HL-60 (cell line): ENCODE measurements around the gene MDM2.

Source experiments
- DNase-seq, 2 experiments: peaks; one replicate each; pipeline ENCODE4 v3.0.0-alpha.2; 2010 to 2020; ENCODE audit warnings: low read depth in 1 of 2, low spot score in 1 of 2
- H3K27ac ChIP-seq: fragments of 250-450 bp; sonication (Bioruptor Pico); replicated peaks from 2 replicates; pipeline ENCODE4 v1.5.1; 2020; ENCODE audit warnings: mild to moderate bottlenecking, moderate library complexity
- H3K27me3 ChIP-seq: fragments of 250-450 bp; sonication (Bioruptor Pico); 2 replicates; pipeline ENCODE4 v1.5.1; 2021; ENCODE audit warnings: mild to moderate bottlenecking, moderate library complexity; ENCODE audit not compliant: insufficient read depth, poor library complexity, severe bottlenecking
- H3K4me3 ChIP-seq: replicated peaks from 2 replicates; pipeline ENCODE4 v1.5.1; 2011; ENCODE audit warnings: mild to moderate bottlenecking, control low read depth, low read length; ENCODE audit not compliant: insufficient read depth
- CTCF ChIP-seq: IDR thresholded peaks from one replicate; pipeline ENCODE4 v1.5.1; 2011; ENCODE audit warnings: low read length, control low read depth, inconsistent platforms; ENCODE audit not compliant: insufficient read depth
- GABPA ChIP-seq: IDR thresholded peaks from 2 replicates; pipeline ENCODE4 v1.6.1; 2012; ENCODE audit warnings: low read depth
- POLR2AphosphoS5 ChIP-seq: IDR thresholded peaks from 2 replicates; pipeline ENCODE4 v1.6.1; 2012; ENCODE audit warnings: low read depth
- SPI1 ChIP-seq: IDR thresholded peaks from 2 replicates; pipeline ENCODE4 v1.6.1; 2012; ENCODE audit warnings: low read depth, mild to moderate bottlenecking, borderline replicate concordance
- TF ChIP-seq, protein P1 (sequence below): IDR thresholded peaks from 2 replicates; pipeline ENCODE4 v1.6.1; 2012; ENCODE audit warnings: low read depth; ENCODE audit not compliant: insufficient replicate concordance

Gene MDM2

GRCh38 chr12:68867606-68868005 is 59.6 kb downstream of the MDM2 start:
- Histone ChIP-seq H3K27me3 (no peaks in the 10 kb centered on the region), H3K4me3 (no peak overlapping the region), H3K27ac (no peak overlapping the region)
- no peak for TF ChIP-seq POLR2AphosphoS5
- TF ChIP-seq, protein P1, sequence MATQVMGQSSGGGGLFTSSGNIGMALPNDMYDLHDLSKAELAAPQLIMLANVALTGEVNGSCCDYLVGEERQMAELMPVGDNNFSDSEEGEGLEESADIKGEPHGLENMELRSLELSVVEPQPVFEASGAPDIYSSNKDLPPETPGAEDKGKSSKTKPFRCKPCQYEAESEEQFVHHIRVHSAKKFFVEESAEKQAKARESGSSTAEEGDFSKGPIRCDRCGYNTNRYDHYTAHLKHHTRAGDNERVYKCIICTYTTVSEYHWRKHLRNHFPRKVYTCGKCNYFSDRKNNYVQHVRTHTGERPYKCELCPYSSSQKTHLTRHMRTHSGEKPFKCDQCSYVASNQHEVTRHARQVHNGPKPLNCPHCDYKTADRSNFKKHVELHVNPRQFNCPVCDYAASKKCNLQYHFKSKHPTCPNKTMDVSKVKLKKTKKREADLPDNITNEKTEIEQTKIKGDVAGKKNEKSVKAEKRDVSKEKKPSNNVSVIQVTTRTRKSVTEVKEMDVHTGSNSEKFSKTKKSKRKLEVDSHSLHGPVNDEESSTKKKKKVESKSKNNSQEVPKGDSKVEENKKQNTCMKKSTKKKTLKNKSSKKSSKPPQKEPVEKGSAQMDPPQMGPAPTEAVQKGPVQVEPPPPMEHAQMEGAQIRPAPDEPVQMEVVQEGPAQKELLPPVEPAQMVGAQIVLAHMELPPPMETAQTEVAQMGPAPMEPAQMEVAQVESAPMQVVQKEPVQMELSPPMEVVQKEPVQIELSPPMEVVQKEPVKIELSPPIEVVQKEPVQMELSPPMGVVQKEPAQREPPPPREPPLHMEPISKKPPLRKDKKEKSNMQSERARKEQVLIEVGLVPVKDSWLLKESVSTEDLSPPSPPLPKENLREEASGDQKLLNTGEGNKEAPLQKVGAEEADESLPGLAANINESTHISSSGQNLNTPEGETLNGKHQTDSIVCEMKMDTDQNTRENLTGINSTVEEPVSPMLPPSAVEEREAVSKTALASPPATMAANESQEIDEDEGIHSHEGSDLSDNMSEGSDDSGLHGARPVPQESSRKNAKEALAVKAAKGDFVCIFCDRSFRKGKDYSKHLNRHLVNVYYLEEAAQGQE: no peak
- no peak for TF ChIP-seq CTCF
- no peak for TF ChIP-seq GABPA
- no peak for TF ChIP-seq SPI1
- DNase-seq: no peak

GRCh38 chr12:68868043-68868790 is 60.2 kb downstream of the MDM2 start:
- Histone ChIP-seq H3K27me3 (no peaks in the 10 kb centered on the region), H3K4me3 (no peak overlapping the region), H3K27ac (no peak overlapping the region)
- no peak for DNase-seq
- TF ChIP-seq GABPA: no peak
- TF ChIP-seq, protein P1: no peak
- no peak for TF ChIP-seq SPI1

DNA sequence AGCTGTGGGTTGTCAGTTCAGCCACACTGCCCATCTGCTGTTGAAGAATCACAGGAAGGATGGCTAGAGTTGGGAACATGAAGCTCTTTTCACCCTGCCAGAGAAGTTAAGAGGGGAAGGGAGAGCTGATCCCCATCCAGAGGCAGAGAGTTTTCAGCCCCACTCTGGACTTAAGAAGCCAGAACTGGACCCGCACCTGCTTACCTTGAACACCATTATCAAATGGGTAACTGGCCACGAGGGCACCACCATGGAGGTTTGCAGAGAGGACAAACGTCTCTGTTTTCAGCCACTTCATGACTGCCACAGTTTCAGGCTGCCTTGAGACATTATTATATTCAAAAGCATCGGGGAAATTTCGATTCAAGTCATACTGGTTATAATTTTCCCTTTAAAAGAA is 62.0 kb downstream of the MDM2 start:
- no peak overlapping the region for H3K4me3 ChIP-seq
- no peak overlapping the region for H3K27ac ChIP-seq
- TF ChIP-seq, protein P1: no peak
- TF ChIP-seq POLR2AphosphoS5 (no peak), CTCF (no peak), GABPA (no peak), SPI1 (no peak)
- H3K27me3 ChIP-seq: no peaks in the 10 kb centered on the region
- no peak for DNase-seq
